HL-60 (cell line): ENCODE results near the gene SLC35F3.

Experiments used
- DNase-seq, 2 experiments: peaks; one replicate each; pipeline ENCODE4 v3.0.0-alpha.2; 2010 to 2020; ENCODE audit warnings: low read depth in 1 of 2, low spot score in 1 of 2
- H3K27ac ChIP-seq: fragments of 250-450 bp; sonication (Bioruptor Pico); replicated peaks from 2 replicates; pipeline ENCODE4 v1.5.1; 2020; ENCODE audit warnings: mild to moderate bottlenecking, moderate library complexity
- H3K27me3 ChIP-seq: fragments of 250-450 bp; sonication (Bioruptor Pico); 2 replicates; pipeline ENCODE4 v1.5.1; 2021; ENCODE audit warnings: mild to moderate bottlenecking, moderate library complexity; ENCODE audit not compliant: insufficient read depth, poor library complexity, severe bottlenecking
- H3K4me3 ChIP-seq: replicated peaks from 2 replicates; pipeline ENCODE4 v1.5.1; 2011; ENCODE audit warnings: mild to moderate bottlenecking, control low read depth, low read length; ENCODE audit not compliant: insufficient read depth
- CTCF ChIP-seq: IDR thresholded peaks from one replicate; pipeline ENCODE4 v1.5.1; 2011; ENCODE audit warnings: low read length, control low read depth, inconsistent platforms; ENCODE audit not compliant: insufficient read depth
- GABPA ChIP-seq: IDR thresholded peaks from 2 replicates; pipeline ENCODE4 v1.6.1; 2012; ENCODE audit warnings: low read depth
- POLR2AphosphoS5 ChIP-seq: IDR thresholded peaks from 2 replicates; pipeline ENCODE4 v1.6.1; 2012; ENCODE audit warnings: low read depth
- REST ChIP-seq: IDR thresholded peaks from 2 replicates; pipeline ENCODE4 v1.6.1; 2012; ENCODE audit warnings: low read depth; ENCODE audit not compliant: insufficient replicate concordance
- SPI1 ChIP-seq: IDR thresholded peaks from 2 replicates; pipeline ENCODE4 v1.6.1; 2012; ENCODE audit warnings: low read depth, mild to moderate bottlenecking, borderline replicate concordance

Gene SLC35F3

GRCh38 chr1:234262007-234262753 lies 357.7 kb downstream of the SLC35F3 start:
- TF ChIP-seq POLR2AphosphoS5 (no peak), REST (no peak), CTCF (no peak), GABPA (no peak), SPI1 (no peak)
- Histone ChIP-seq H3K4me3 (no peak overlapping the region), H3K27me3 (peaks cover 2% of the 10 kb centered on the region), H3K27ac (no peak overlapping the region)
- no peak for DNase-seq

GRCh38 chr1:234262754-234263105 lies 358.3 kb downstream of the SLC35F3 start:
- no peak for TF ChIP-seq GABPA
- TF ChIP-seq CTCF = no peak
- no peak for TF ChIP-seq POLR2AphosphoS5
- TF ChIP-seq SPI1 = no peak
- TF ChIP-seq REST = no peak
- no peak overlapping the region for H3K4me3 ChIP-seq
- no peak for DNase-seq
- H3K27me3 ChIP-seq = peaks cover 2% of the 10 kb centered on the region
- H3K27ac ChIP-seq = no peak overlapping the region

DNA sequence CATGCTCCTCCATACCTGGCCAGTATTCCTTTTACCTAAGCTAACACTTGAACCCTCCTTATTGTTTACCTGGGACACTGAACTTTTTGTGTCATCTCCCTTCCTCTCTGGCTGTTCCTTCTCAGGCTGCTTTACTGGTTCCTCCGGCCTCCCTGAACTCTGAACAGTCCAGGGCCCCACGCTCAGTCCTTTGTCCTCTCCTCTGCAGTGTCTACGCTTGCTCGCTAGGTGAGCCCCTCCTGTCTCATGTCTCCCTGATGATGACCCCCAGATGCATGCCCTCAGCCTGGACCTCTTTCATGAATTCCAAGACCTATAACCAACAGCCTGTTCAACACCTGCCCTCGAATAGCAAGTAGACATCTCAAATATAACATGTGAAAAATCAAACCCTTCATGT lies 360.4 kb downstream of the SLC35F3 start:
- TF ChIP-seq POLR2AphosphoS5 = no peak
- no peak for TF ChIP-seq REST
- TF ChIP-seq SPI1 = no peak
- no peak for TF ChIP-seq CTCF
- no peak for TF ChIP-seq GABPA
- Histone ChIP-seq H3K27ac (no peak overlapping the region), H3K27me3 (no peaks in the 10 kb centered on the region), H3K4me3 (no peak overlapping the region)
- no peak for DNase-seq
